ENCODE data around the gene OGFRL1.

The OGFRL1 gene

DNA sequence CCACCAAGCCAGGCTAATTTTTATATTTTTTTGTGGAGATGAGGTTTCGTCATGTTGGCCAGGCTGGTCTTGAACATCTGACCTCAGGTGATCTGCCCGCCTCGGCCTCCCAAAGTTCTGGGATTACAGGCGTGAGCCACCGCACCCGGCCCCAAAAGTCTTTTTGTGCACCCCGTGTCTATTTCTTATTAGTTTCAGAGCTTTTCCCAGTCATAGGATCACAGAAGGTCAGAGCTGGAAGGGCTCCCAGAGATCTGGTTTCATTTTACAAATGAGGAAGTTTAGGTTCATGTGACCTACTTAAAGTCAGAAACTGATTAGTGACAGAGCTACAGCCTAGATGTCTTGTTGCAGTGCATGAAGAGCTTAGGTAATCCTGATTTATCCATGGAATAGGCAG lies 1.6 kb upstream of the OGFRL1 start:
- DNase-seq (ENCODE audit: low spot score), result no peak

DNA sequence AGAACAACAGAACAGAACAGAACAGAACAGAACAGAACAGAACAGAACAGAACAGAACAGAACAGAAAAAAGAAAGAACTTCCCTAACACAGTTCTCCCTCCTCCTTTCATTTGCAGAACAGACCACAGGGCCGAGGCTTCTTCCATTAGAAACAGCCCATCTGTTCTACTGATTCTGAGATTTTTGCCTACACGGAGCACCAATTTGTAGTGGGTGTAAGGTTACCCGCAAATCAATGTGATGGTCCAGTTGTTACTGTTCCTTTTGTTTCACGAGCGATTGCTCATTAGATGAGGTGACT lies 734 bp upstream of the OGFRL1 start:
- no peak for DNase-seq (ENCODE audit: low spot score)

DNA sequence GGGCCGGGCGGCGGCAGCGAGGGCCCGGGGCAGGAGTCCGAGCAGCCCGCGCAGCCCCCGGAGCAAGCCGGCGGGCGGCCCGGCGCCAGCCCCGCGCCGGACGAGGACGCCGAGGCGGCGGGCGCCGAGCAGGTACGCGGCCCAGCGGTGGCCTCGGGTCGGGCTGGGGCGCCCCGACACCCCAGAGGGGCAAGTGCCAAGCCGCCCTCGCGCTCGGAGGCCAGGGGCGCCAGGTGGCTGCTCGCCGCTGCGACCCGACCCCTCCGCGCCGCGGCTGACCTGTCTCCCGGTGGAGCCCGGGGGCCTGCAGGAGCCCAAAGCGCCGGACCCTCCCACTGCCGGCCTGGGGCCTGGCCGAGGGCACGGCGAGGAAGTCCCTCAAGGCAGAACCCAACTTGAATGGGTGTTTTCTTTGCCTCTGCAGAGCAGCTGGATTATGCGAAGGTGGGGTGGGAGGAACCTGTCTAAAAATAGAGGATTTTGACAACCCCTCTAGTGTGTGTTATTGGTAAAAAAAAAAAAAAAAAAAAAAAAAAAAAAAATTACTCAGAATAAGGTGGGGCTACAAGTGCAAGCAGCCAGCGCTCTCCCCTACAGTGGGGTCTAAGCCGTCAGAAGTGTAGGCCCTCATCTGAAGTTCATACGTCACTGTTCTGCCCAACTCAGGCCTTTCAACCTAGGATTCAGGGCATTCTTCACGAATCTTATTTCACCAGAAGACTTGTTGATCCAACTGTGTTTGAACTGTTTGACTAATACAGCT lies 609 bp downstream of the OGFRL1 start:
- DNase-seq (ENCODE audit: low spot score), result peak; percentile 35

DNA sequence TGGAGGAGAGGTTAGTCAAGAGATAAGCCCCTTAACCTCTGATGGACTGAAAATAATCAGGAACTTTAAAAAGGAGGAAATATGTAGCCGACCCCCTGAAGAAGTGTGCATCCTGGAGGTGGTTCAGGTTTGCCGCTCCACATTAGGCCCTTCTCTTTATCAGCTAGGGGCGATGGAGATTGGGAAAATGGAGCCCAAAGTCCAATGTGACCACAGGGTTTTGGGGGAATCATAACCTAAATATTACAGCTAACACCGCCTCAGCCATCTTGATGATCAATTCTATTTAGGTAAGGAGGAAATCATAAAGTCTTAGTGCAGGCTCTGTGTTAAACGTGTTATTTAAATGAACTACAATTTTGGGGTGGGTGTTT lies 1.2 kb downstream of the OGFRL1 start:
- no peak for DNase-seq (ENCODE audit: low spot score)

DNA sequence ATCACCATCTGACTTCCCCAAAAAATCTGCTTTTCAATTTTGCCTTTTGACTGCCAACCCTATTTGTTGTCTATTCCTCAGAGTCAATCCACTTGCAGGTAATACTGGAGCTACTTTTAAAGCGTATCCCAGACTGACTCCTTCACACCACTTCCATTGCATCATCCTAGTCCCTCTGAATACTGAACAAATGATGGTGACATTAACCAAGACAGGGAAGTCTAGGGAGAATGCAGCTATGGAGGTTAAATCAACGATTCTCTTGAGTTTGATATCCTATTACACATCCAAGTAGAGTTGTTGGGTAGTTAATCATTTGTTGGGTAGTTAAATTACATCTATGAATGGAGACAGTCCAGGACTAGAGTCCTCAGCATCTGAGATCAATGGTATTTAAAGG lies 2.0 kb downstream of the OGFRL1 start:
- DNase-seq (ENCODE audit: low spot score), result no peak

DNA sequence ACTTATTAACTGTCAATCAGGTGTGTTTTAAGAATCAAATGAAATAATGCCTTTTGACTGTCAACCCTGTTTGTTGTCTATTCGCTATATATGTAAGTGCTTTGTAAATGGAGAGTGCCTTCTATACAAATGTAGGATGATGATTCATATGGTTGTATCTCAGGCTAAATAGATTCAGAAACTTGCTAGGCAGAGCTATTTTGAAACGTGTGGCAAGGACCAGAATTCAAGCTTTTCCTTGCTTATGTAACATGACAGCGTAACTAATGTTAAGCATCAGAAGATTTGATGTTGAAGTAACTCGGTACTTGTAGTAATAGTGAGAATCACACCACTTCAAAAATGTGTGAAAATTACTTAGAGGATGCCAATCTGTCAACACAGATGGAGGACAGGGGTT lies 3.4 kb downstream of the OGFRL1 start:
- no peak for DNase-seq (ENCODE audit: low spot score)

DNA sequence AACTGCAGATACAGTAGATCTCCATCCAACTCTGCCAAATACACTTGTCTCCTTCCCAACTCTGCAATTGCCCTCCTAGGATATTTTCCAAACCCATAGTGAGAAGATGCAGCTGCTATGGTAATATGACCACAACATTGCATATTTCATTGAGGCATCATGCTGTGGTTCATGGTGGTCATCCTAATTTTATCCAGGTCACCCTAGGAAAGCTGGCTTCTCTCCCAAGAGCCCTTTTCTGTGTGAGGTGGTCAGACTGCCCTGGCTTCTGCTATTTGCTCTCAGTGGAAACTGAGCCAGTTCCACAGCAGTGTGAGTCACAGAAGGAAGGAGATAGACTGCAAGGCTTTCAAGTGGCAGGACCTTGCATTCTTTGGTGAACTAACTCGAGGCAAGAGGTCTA lies 5.5 kb downstream of the OGFRL1 start:
- DNase-seq (ENCODE audit: low spot score), result no peak

DNA sequence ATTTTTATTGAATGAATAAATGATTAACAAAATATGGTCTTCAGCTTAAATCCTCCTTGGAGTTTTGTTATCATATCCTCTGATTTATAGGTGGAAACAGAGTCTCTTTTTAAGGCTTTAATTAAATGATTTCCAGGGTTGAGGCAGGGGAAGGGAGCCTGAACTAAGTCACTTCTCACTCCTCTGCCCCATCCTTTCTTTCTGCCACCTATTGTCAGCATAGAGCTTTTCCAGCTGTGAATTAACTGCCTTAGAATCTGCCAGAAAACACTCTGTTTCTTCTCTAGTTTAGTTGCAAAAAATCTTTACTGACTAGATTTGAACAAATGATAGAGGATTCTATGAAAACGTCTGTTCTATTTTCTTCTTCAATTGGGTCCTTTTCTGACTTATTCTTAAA lies 9.8 kb downstream of the OGFRL1 start:
- no peak for DNase-seq (ENCODE audit: low spot score)

DNA sequence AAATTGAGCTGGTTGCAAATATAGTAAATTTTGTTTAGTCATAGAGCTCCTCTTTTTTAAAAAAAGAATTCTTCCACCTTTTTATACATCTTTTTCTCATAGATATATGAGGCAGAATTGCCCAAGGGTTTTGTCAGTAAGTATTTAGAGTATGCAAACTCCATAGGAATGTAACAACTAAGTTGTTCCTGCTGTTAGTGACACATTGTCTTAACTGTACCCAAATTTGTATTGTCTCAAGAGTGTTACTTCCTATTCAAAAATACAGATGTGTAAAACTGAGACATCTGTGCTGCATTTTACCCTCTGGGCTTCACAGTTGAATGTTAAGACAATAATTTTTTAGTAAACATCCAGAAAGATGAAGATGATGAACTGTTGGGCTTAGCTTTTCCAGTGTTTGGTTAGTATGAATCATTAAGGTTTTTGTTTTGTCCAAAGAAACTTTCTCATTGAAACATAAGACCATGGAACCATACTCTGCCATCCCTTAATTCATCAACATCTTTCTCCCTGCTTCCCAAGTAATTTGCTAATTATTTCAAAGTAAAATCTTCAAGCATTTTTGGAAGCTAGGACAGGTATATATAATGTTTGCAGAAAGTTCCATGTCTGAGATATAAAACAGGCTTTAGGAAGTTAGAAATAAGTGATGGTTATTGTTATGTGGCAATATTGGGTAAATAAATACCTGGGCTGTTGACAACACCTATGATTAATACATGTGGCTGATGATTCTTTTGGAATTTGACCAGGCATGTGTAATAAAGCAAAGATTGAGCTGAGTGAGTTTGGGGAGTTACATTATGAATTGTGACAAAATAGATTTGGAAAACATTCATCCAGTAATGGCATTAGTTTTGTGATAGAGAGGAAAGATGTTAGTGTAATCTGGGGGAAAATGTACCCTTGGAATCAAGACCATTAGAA lies 11.2 kb downstream of the OGFRL1 start:
- DNase-seq (ENCODE audit: low spot score), result no peak

DNA sequence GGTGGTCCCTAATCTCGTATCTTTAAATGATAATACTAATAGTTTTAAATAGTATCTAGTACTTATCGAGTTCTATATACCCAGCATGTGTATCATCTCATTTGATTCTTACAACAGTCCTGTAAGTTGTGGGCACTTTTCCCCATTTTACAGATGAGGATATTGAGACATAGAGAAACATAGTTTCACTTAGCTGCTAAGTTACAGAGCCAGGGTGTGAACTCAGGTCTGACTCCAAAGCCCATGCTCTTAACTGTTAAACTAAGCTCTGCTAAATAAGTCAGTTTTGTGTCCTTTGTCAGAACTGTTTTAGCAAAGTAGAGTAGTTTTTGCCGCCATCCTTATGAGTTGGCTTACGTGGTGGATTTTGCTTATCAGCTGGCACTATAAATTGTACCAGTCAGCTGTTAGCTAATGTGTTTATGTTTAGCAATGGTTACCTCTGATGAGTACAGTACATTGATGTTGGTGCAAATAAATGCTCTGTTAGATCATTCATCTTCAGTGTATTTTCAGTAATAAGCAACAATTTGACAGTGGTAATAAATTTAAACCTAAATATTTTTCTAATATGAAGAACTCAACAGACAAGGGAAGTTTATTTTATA lies 12.1 kb downstream of the OGFRL1 start:
- no peak for DNase-seq (ENCODE audit: low spot score)

DNA sequence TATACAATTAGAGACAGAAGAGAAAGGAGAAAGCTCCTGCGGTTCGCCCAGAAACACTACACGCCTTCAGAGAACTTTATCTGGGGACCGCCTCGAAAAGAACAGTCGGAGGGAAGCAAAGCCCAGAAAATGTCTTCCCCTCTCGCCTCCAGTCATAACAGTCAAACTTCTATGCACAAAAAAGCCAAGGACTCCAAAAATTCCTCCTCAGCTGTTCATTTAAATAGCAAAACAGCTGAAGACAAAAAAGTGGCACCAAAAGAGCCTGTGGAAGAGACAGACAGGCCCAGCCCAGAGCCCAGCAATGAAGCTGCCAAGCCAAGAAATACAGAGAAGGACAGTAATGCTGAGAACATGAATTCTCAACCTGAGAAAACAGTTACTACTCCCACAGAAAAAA lies 12.9 kb downstream of the OGFRL1 start:
- no peak for DNase-seq (ENCODE audit: low spot score)

DNA sequence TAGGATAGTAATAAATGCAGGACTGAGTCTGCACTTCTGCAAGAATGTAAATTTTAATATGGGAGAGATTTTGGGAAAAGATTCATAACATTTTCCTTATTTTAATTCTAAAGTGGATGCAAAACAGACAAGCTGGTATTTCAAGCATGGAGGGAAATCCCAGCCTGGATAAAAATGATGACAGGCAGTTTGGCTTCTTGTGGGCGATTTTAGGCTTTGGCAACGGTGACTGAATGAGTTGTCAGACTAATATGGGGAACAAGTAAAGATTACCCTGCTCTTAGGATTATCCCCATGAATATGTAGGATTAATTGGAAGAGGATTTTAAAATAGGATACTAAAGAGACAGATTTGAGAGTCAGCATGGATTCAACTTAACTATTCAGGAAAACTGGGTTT lies 21.0 kb downstream of the OGFRL1 start:
- no peak for DNase-seq (ENCODE audit: low spot score)

DNA sequence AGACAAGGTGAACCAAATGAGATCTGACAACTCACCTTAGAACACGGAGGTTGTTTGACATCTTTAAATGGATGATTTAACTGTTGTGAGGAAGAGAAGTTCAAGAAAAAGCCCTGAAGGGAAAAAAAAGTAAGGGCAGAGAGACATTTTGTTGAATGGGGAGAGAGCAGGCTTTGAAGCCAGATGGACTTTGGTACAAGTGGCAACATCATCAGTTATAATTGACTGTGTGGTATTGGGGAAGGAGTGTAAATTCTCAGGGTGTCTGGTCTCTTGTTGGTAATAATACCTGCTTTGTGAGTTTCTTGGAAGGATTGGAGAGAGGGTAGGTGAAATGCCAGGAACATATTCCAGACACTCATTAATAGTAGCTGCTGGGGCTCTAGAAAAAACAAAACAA lies 21.6 kb downstream of the OGFRL1 start:
- DNase-seq (ENCODE audit: low spot score), result no peak

DNA sequence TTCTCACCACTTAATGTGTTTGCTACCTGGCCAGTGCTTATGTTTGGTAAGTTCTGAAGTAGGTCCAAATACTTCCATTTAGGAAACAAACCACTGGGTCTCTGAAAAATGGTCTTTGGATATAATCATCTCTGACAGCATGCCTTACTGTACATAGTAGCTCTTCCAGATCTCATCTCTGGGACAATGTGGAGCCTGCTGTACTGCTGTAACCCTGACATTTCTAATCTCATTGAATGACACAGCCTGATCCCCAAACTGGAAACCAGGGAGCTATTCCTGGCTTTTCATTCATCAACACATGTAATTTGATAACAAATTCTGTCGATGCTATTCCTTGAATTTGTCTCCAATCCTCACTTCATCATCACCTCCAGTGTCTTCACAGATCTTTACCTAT lies 23.5 kb downstream of the OGFRL1 start:
- no peak for DNase-seq (ENCODE audit: low spot score)

DNA sequence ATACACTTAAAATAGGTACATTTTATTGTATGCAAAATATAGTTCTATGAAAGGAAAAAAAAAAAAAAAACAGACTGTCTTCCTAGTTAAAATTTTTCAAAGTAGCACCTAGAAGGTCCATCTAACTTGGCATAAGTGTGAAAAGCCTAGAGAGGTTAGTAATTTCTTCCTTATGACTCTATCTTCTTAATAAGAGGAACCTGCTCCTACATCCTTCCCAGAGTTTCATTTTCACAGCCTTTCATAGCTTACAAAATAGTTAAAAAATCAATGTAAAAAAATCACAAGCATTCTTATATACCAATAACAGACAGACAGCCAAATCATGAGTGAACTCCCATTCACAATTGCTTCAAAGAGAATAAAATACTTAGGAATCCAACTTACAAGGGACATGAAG lies 28.8 kb downstream of the OGFRL1 start:
- DNase-seq (ENCODE audit: low spot score), result no peak

DNA sequence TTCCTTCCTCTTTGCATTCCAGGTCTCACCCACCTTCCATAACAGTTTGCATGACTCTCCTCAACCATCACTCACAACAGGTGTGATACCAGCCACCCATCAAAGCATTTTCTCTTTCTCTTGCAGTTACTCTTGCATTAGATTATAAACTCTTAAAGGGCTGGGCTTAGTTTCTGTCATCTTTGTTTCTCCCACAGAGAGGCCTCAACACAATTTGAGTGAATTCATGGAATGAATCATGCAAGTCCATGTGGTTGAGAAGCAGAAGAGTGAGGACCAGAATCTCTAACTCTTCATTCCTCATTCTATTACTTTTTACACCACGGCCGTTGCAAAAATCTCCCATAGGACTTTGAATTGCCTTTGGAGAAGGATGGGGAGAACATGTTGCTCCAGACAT lies 31.4 kb downstream of the OGFRL1 start:
- DNase-seq (ENCODE audit: low spot score), result no peak

DNA sequence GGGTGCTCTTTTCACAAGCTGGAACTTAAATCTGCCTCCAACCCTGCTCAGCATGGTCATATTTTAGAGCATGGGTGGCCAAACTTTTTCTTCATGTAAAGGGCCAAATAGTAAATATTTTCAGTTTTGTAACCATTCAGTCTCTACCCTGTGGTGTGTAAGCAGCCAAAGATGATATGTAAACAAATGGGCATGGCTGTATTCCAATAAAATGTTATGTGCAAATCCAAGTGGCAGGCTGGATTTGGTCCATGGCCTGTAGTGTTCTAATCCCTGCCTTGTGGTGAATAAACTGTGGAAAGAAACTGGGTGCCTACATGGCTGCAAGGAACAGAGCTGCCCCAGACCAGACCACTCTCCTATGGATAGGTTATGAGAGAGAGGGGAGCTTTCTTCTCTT lies 32.7 kb downstream of the OGFRL1 start:
- no peak for DNase-seq (ENCODE audit: low spot score)

DNA sequence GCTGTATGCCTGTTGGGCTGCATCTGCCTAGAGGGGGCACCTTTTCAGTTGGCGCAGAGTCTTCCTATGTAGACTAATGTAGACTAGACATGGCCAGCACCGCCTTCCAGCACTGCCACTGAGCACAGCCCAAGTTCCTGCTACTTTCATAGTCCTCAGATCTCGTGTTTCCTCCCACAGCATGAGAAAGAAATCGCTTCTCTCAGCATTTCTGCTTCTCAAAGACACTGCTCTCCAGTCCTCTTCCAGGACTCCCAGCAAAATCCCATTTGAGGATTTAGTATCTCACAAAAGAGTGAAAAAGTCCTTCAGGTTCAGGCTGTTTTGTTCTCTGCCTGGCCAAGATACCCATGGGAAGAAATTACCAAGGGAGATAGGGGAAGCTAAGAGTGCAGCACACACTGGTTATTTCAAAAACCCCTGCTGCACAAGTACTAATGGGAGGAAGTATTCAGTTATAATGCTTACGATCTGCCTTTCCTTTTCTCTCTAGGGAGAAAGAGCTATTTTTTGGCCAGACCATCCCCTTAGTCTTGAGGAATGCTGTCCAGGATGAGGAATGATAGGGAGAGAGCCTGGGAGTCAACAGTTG lies 35.7 kb downstream of the OGFRL1 start:
- DNase-seq (ENCODE audit: low spot score), result no peak

DNA sequence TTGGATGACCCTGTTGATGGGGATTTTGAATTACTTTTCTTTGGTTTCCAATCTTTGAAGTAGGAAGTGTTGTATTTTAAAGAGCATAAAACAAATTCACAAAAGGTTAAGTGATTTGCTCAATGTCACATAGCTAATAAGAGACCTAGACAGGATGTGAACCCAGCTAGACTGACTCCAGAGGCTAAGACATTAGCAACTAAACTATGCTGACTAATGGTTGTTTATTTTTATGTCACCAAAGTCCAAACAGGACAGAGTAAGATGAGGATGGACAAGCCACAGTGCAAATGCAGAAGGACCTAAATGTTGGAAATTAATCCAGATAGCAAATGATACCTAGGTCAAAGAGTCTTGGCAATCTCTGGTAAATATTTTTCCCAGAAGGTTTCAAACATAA lies 38.0 kb downstream of the OGFRL1 start:
- DNase-seq (ENCODE audit: low spot score), result no peak

DNA sequence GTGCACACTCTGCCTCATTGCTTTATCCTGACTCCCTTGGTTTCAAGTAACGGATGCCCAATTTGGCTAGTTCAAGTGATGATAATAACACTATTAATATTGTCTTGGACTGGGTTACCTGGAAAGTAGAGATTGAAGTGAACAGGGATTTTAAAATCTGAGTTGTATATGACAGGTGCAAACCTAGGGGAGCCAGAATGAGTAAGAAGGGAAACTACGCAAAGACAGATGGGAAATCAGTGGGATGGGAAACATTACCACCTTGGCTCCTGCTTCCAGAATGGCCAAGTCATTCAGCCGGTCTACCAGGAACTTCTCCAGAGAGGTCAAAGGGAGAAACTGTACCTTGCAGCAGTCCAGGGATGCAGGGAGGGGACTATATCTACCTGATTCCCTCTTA lies 41.9 kb downstream of the OGFRL1 start:
- no peak for DNase-seq (ENCODE audit: low spot score)

DNA sequence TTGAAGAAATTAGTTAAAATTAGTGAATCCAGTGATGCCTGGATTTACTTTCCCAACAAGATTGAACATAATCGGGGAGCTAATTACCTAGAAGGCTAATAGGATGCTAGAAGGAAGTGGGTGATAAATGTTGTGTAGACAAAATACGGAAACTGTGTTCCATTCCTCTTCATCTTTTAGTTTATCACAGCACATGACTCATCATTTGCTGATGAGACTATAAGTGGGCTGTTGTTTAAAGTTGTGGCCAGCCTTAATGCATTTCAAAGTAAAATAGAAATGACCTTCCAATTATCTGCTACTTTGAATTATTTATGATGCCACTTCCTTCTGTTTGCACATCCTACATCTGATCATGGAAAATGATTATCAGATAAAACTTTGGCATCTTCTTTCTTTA lies 43.4 kb downstream of the OGFRL1 start:
- DNase-seq (ENCODE audit: low spot score), result no peak

DNA sequence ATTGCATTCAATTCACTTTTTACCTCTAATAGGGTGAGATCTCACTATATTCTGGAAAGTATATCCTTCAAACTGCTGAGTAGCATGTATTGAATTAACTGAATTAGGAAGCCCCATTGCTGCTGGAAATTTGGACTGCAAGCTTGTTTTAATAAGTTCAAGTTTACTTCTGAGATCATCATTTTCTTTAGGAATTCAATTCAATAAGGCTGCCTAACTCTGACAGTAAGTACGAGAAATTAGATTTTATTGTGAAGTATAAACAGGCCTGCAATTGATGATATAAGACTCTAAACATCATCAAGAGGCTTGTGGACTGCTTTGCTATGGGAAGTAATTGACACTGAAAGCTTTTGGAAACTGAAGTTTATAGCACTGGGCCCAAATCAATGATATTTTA lies 44.4 kb downstream of the OGFRL1 start:
- DNase-seq (ENCODE audit: low spot score), result no peak

DNA sequence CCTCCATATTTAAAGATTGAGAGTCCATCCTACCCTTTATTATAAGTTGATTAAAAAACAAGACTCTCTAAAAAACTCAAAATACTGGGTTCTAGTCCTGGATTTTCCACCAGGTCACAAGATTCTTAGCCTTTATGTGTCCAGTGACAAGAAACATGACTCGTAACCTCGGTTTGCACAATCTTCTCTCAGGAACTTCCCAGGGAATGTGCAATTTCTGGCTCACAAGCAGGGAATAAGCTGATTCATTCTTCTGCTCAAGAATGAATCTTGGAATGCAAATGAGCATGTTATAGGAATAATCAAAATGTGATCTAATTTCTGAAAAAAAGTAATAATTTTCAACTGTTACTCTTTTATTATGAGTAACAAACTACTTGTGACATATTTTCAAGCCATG lies 45.1 kb downstream of the OGFRL1 start:
- no peak for DNase-seq (ENCODE audit: low spot score)

Measured in HuH-7.5 (cell line).